K562 (cell line): ENCODE data around the gene RERE. TPM values are rescaled to one million over a fixed set of nuclear protein-coding genes. Genes with fewer than 3 reads are reported as not detected.
A peak's percentile ranks its signal among the peaks of the same experiment; 100 is the strongest.

Experiments
- ARID1B ChIP-seq: fragments of 450-650 bp; IDR thresholded peaks from 2 replicates; pipeline ENCODE4 v1.6.1; 2016; ENCODE audit warnings: antibody characterized with exemption, mild to moderate bottlenecking, inconsistent platforms
- BCL6 ChIP-seq: fragments of 250-450 bp; sonication (Bioruptor Pico); IDR thresholded peaks from 2 replicates; pipeline ENCODE4 v1.4.0; 2020
- CBFA2T2 ChIP-seq: fragments of 450-650 bp; conservative IDR thresholded peaks from 2 replicates; pipeline ENCODE4 v1.6.1; 2017; ENCODE audit warnings: mild to moderate bottlenecking
- CXXC5 ChIP-seq: fragments of 250-450 bp; sonication (Bioruptor Pico); IDR thresholded peaks from 2 replicates; pipeline ENCODE4 v1.8.0; 2022; ENCODE audit warnings: inconsistent platforms, mild to moderate bottlenecking, moderate library complexity
- FOXJ2 ChIP-seq: fragments of 200-800 bp; sonication (Bioruptor generic); IDR thresholded peaks from 2 replicates; pipeline ENCODE4 v1.6.1; 2016; ENCODE audit warnings: missing genetic modification characterization, missing compliant biosample characterization
- HES1 ChIP-seq: fragments of 450-650 bp; IDR thresholded peaks from 2 replicates; pipeline ENCODE4 v1.6.1; 2016; ENCODE audit warnings: low read depth, mild to moderate bottlenecking, moderate library complexity
- KDM5B ChIP-seq: fragments of 200-600 bp; sonication (generic); IDR thresholded peaks from 2 replicates; pipeline ENCODE4 v1.6.1; 2012; ENCODE audit warnings: low read depth, mild to moderate bottlenecking, moderate library complexity, low read length, control low read depth, inconsistent platforms; ENCODE audit not compliant: insufficient replicate concordance
- MYBL2 ChIP-seq, 2 experiments: fragments of 450-650 bp in 1 of 2; sonication (generic) in 1 of 2; formaldehyde crosslinking in 1 of 2; IDR thresholded peaks; 2 replicates each; pipeline versions ENCODE4 v1.6.1 to v1.8.1; 2017 to 2022; ENCODE audit warnings: borderline replicate concordance in 1 of 2, inconsistent platforms in 1 of 2, low read depth in 1 of 2, mild to moderate bottlenecking in 1 of 2, missing genetic modification reagents in 1 of 2, moderate library complexity in 1 of 2
- NCOA4 ChIP-seq: fragments of 450-650 bp; IDR thresholded peaks from 2 replicates; pipeline ENCODE4 v1.6.1; 2018; ENCODE audit warnings: mild to moderate bottlenecking; ENCODE audit not compliant: partially characterized antibody
- POLR3A ChIP-seq: IDR thresholded peaks from 2 replicates; pipeline ENCODE4 v1.6.1; 2011; ENCODE audit warnings: borderline replicate concordance, mild to moderate bottlenecking, moderate library complexity; ENCODE audit not compliant: insufficient read length, insufficient read depth; ENCODE audit errors: extremely low read depth
- PPARD ChIP-seq: fragments of 250-450 bp; sonication (Bioruptor Pico); IDR thresholded peaks from 2 replicates; pipeline ENCODE4 v1.8.0; 2022; ENCODE audit warnings: inconsistent platforms, mild to moderate bottlenecking, moderate library complexity
- PTTG1 ChIP-seq: fragments of 450-650 bp; IDR thresholded peaks from 2 replicates; pipeline ENCODE4 v1.6.1; 2016; ENCODE audit warnings: low read depth, mild to moderate bottlenecking, missing genetic modification characterization, missing compliant biosample characterization
- RNF219 ChIP-seq: fragments of 250-450 bp; sonication (Bioruptor Pico); IDR thresholded peaks from 2 replicates; pipeline ENCODE4 v1.5.0; 2022; ENCODE audit warnings: mild to moderate bottlenecking
- SLC30A9 ChIP-seq: fragments of 250-450 bp; sonication (Bioruptor Pico); IDR thresholded peaks from 2 replicates; pipeline ENCODE4 v1.8.0; 2022; ENCODE audit warnings: mild to moderate bottlenecking, moderate library complexity
- TBL1XR1 ChIP-seq, 2 experiments: IDR thresholded peaks; 2 replicates each; pipeline ENCODE4 v1.6.1; 2012; ENCODE audit warnings: improper control_type of control experiment in 2 of 2, low read length in 2 of 2, mild to moderate bottlenecking in 1 of 2
- TCF7L2 ChIP-seq: fragments of 150-350 bp; IDR thresholded peaks from 2 replicates; pipeline ENCODE4 v1.6.1; 2016; ENCODE audit warnings: low read depth, mild to moderate bottlenecking, low read length, moderate library complexity
- TSHZ1 ChIP-seq: fragments of 250-450 bp; sonication (Bioruptor Pico); IDR thresholded peaks from 2 replicates; pipeline ENCODE4 v1.4.0; 2020; ENCODE audit warnings: mild to moderate bottlenecking, moderate library complexity
- YBX1 ChIP-seq: fragments of 450-650 bp; IDR thresholded peaks from 2 replicates; pipeline ENCODE4 v1.7.1; 2016; ENCODE audit warnings: mild to moderate bottlenecking
- ZNF253 ChIP-seq: fragments of 250-450 bp; sonication (Bioruptor Pico); conservative IDR thresholded peaks from 2 replicates; pipeline ENCODE4 v1.6.1; 2021; ENCODE audit warnings: mild to moderate bottlenecking
- ZNF764 ChIP-seq: fragments of 250-450 bp; sonication (Bioruptor Pico); IDR thresholded peaks from 2 replicates; pipeline ENCODE4 v1.4.0; 2020; ENCODE audit warnings: low read depth, mild to moderate bottlenecking, moderate library complexity
- ZNF77 ChIP-seq: fragments of 250-450 bp; sonication (Bioruptor Pico); IDR thresholded peaks from 2 replicates; pipeline ENCODE4 v1.5.0; 2020
- polyA plus RNA-seq, 8 experiments: library from polyadenylated mRNA; depleted of rRNA in 4 of 8; stranded (reverse) in 5 of 8; unstranded in 3 of 8; fragments of >200 nt; fragmentation: Nextera tagmentation in 2 of 8; fragmentation: Illumina TruSeq in 1 of 8; extraction: Ambion mirVana in 2 of 8; extraction: Trizol in 1 of 8; gene quantifications; 2 replicates each; pipeline versions ENCODE4 v1.2.1 to v1.2.3, GENCODE V29; 2011 to 2014; ENCODE audit warnings: inconsistent platforms in 1 of 8, missing spikeins in 1 of 8
- total RNA-seq, 7 experiments: library from RNA; depleted of rRNA in 6 of 7; stranded (reverse); fragments of >200 nt in 6 of 7; fragmentation: Illumina TruSeq in 2 of 7; extraction: Trizol in 2 of 7; gene quantifications; 2 replicates each; pipeline versions ENCODE4 v1.2.1 to v1.2.3, GENCODE V29; 2011 to 2021; ENCODE audit warnings: low replicate concordance in 1 of 7

The RERE gene
- total and polyA plus RNA-seq, 9 of the 15 experiments (the other 6 are each of a cell fraction or from before 2014, with no cell fraction given) = 3.0 to 51.5 (median 13.4) TPM

- no peak for TF ChIP-seq MYBL2 (IDR thresholded peaks at IDR 0.05; ENCODE audit: low read depth)
- TF ChIP-seq MYBL2 (CRISPR knock-in tag; IDR thresholded peaks at IDR 0.05; ENCODE audit: borderline replicate concordance) = no peak
- no peak for TF ChIP-seq TSHZ1 (CRISPR knock-in tag)
- no peak for TF ChIP-seq RNF219 (CRISPR knock-in tag)
- peak; percentile 71; the same call in 1 of the 2 replicates for TF ChIP-seq HES1
- no peak for TF ChIP-seq POLR3A
- no peak for TF ChIP-seq ZNF253
- peak; percentile 31 to 83; a peak in 2 of 4 replicates for TF ChIP-seq TBL1XR1 (IDR thresholded peaks at IDR 0.05; ENCODE audit: low read length in 2 of 2)
- TF ChIP-seq SLC30A9 (CRISPR knock-in tag) = no peak
- no peak for TF ChIP-seq PPARD
- peak; percentile 80 for TF ChIP-seq CXXC5 (CRISPR knock-in tag)
- TF ChIP-seq ZNF764 (CRISPR knock-in tag) = no peak
- TF ChIP-seq CBFA2T2 = peak; percentile 96
- no peak for TF ChIP-seq YBX1
- no peak for TF ChIP-seq TCF7L2
- TF ChIP-seq PTTG1 = no peak
- TF ChIP-seq NCOA4 = no peak
- no peak for TF ChIP-seq KDM5B
- no peak for TF ChIP-seq ZNF77 (CRISPR knock-in tag)
- peak; percentile 98 for TF ChIP-seq ARID1B
- TF ChIP-seq FOXJ2 = no peak
- no peak for TF ChIP-seq BCL6 (CRISPR knock-in tag)
Observed at GRCh38 chr1:8789314-8790214, 27.9 kb downstream of the RERE start (continued).
